GM12878 (cell line): ENCODE measurements around the gene CTSW. TPM values are rescaled to one million over a fixed set of nuclear protein-coding genes. Genes with fewer than 3 reads are reported as not detected.

Experiments used
- EGR1 ChIP-seq, 2 experiments: IDR thresholded peaks; 1 replicate in 1 of 2; 2 replicates in 1 of 2; pipeline ENCODE4 v1.6.1; 2011 to 2012; ENCODE audit warnings: low read depth in 2 of 2, low read length in 2 of 2, borderline replicate concordance in 1 of 2, mild to moderate bottlenecking in 1 of 2, moderate library complexity in 1 of 2
- JUND ChIP-seq: IDR thresholded peaks from 2 replicates; pipeline ENCODE4 v1.6.1; 2012; ENCODE audit warnings: low read depth, mild to moderate bottlenecking, low read length, improper control_type of control experiment, moderate library complexity
- MYC ChIP-seq: IDR thresholded peaks from 2 replicates; pipeline ENCODE4 v1.6.1; 2011; ENCODE audit warnings: mild to moderate bottlenecking, low read length, moderate library complexity, inconsistent platforms; ENCODE audit not compliant: insufficient read depth, insufficient replicate concordance, insufficient read length, severe bottlenecking
- NKRF ChIP-seq: fragments of 450-650 bp; conservative IDR thresholded peaks from 2 replicates; pipeline ENCODE4 v1.6.1; 2017; ENCODE audit warnings: mild to moderate bottlenecking, moderate library complexity
- POLR2A ChIP-seq: IDR thresholded peaks from 2 replicates; pipeline ENCODE4 v1.6.1; 2011; ENCODE audit warnings: low read depth, mild to moderate bottlenecking, low read length
- SKIL ChIP-seq: fragments of 450-650 bp; IDR thresholded peaks from 2 replicates; pipeline ENCODE4 v1.6.1; 2017; ENCODE audit warnings: mild to moderate bottlenecking, low read depth, inconsistent platforms; ENCODE audit not compliant: poor library complexity, severe bottlenecking
- SMAD5 ChIP-seq: IDR thresholded peaks from 2 replicates; pipeline ENCODE4 v1.6.1; 2016; ENCODE audit warnings: antibody characterized with exemption, low read depth
- STAT1 ChIP-seq: fragments of 450-650 bp; conservative IDR thresholded peaks from 2 replicates; pipeline ENCODE4 v1.6.1; 2014; ENCODE audit warnings: antibody characterized with exemption, mild to moderate bottlenecking
- TCF7 ChIP-seq: IDR thresholded peaks from 2 replicates; pipeline ENCODE4 v1.6.1; 2014; ENCODE audit warnings: antibody characterized with exemption, borderline replicate concordance
- ZBTB33 ChIP-seq: fragments of 450-650 bp; IDR thresholded peaks from 2 replicates; pipeline ENCODE4 v1.6.1; 2017; ENCODE audit warnings: mild to moderate bottlenecking
- ZNF274 ChIP-seq: IDR thresholded peaks from one replicate; pipeline ENCODE4 v1.8.0; 2011; ENCODE audit not compliant: insufficient read length, insufficient read depth
- polyA plus RNA-seq, 11 experiments: library from polyadenylated mRNA; depleted of rRNA in 4 of 11; unstranded in 6 of 11; stranded (reverse) in 5 of 11; fragments of >200 nt; fragmentation: Nextera tagmentation in 4 of 11; fragmentation: Illumina TruSeq in 1 of 11; extraction: Ambion mirVana in 4 of 11; extraction: Trizol in 1 of 11; gene quantifications; 1 replicate in 1 of 11; 2 replicates in 10 of 11; pipeline versions ENCODE4 v1.2.1 to v1.2.3, GENCODE V29; 2011 to 2016; ENCODE audit warnings: inconsistent platforms in 2 of 11, missing spikeins in 2 of 11, low read depth in 1 of 11
- total RNA-seq, 4 experiments: library from RNA; depleted of rRNA in 3 of 4; stranded (reverse); fragments of >200 nt in 3 of 4; fragmentation: Illumina TruSeq in 1 of 4; extraction: Trizol in 1 of 4; gene quantifications; 2 replicates each; pipeline versions ENCODE4 v1.2.1 to v1.2.3, GENCODE V29; 2013 to 2021
- TF ChIP-seq, protein P1 (sequence below): IDR thresholded peaks from 2 replicates; pipeline ENCODE4 v1.6.1; 2011; ENCODE audit warnings: borderline replicate concordance, low read depth, mild to moderate bottlenecking, moderate library complexity, low read length; ENCODE audit not compliant: insufficient read depth, poor library complexity, severe bottlenecking
- TF ChIP-seq, protein P2 (sequence below): fragments of 150-350 bp; IDR thresholded peaks from 2 replicates; pipeline ENCODE4 v1.6.1; 2016; ENCODE audit warnings: low read depth, low read length
- TF ChIP-seq, protein P3 (sequence below), 3 experiments: IDR thresholded peaks in 2 of 3; conservative IDR thresholded peaks in 1 of 3; 2 replicates each; pipeline ENCODE4 v1.5.1; 2011; ENCODE audit warnings: low read depth in 3 of 3, low read length in 3 of 3, mild to moderate bottlenecking in 3 of 3, control low read depth in 2 of 3, moderate library complexity in 2 of 3, inconsistent platforms in 1 of 3, mixed read lengths in 1 of 3; ENCODE audit not compliant: control insufficient read depth in 2 of 3, insufficient read depth in 1 of 3; ENCODE audit errors: extremely low read depth in 1 of 3

The CTSW gene
- total and polyA plus RNA-seq, 10 of the 15 experiments (the other 5 are each of a cell fraction or from before 2014, with no cell fraction given): 0.53 to 12.0 (median 1.7) TPM

GRCh38 chr11:65857853-65858680 lies 21.6 kb upstream of the CTSW start, which contains the start of gene CFL1 (continued):
- TF ChIP-seq, protein P1, sequence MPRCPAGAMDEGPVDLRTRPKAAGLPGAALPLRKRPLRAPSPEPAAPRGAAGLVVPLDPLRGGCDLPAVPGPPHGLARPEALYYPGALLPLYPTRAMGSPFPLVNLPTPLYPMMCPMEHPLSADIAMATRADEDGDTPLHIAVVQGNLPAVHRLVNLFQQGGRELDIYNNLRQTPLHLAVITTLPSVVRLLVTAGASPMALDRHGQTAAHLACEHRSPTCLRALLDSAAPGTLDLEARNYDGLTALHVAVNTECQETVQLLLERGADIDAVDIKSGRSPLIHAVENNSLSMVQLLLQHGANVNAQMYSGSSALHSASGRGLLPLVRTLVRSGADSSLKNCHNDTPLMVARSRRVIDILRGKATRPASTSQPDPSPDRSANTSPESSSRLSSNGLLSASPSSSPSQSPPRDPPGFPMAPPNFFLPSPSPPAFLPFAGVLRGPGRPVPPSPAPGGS: no peak
- no peak for TF ChIP-seq MYC
- no peak for TF ChIP-seq ZNF274
- TF ChIP-seq TCF7: no peak
- peak; percentile 88 for TF ChIP-seq NKRF
- TF ChIP-seq, protein P2, sequence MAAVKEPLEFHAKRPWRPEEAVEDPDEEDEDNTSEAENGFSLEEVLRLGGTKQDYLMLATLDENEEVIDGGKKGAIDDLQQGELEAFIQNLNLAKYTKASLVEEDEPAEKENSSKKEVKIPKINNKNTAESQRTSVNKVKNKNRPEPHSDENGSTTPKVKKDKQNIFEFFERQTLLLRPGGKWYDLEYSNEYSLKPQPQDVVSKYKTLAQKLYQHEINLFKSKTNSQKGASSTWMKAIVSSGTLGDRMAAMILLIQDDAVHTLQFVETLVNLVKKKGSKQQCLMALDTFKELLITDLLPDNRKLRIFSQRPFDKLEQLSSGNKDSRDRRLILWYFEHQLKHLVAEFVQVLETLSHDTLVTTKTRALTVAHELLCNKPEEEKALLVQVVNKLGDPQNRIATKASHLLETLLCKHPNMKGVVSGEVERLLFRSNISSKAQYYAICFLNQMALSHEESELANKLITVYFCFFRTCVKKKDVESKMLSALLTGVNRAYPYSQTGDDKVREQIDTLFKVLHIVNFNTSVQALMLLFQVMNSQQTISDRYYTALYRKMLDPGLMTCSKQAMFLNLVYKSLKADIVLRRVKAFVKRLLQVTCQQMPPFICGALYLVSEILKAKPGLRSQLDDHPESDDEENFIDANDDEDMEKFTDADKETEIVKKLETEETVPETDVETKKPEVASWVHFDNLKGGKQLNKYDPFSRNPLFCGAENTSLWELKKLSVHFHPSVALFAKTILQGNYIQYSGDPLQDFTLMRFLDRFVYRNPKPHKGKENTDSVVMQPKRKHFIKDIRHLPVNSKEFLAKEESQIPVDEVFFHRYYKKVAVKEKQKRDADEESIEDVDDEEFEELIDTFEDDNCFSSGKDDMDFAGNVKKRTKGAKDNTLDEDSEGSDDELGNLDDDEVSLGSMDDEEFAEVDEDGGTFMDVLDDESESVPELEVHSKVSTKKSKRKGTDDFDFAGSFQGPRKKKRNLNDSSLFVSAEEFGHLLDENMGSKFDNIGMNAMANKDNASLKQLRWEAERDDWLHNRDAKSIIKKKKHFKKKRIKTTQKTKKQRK: no peak
- TF ChIP-seq ZBTB33: no peak
- peak; percentile 90; the same call in 1 of the 2 replicates for TF ChIP-seq STAT1
- TF ChIP-seq EGR1 (IDR thresholded peaks at IDR 0.05; ENCODE audit: borderline replicate concordance in 1 of 2, low read depth in 2 of 2, low read length in 2 of 2): no peak
- TF ChIP-seq POLR2A: peak; percentile 98
- no peak for TF ChIP-seq SKIL
- TF ChIP-seq JUND: 0 out of 2 replicates have a peak, but pooled peaks have one; percentile 14
- TF ChIP-seq SMAD5: peak; percentile 98
- TF ChIP-seq, protein P3, sequence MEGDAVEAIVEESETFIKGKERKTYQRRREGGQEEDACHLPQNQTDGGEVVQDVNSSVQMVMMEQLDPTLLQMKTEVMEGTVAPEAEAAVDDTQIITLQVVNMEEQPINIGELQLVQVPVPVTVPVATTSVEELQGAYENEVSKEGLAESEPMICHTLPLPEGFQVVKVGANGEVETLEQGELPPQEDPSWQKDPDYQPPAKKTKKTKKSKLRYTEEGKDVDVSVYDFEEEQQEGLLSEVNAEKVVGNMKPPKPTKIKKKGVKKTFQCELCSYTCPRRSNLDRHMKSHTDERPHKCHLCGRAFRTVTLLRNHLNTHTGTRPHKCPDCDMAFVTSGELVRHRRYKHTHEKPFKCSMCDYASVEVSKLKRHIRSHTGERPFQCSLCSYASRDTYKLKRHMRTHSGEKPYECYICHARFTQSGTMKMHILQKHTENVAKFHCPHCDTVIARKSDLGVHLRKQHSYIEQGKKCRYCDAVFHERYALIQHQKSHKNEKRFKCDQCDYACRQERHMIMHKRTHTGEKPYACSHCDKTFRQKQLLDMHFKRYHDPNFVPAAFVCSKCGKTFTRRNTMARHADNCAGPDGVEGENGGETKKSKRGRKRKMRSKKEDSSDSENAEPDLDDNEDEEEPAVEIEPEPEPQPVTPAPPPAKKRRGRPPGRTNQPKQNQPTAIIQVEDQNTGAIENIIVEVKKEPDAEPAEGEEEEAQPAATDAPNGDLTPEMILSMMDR (IDR thresholded peaks at IDR 0.05 in 2 of 3, conservative IDR thresholded peaks at IDR 0.05 in 1 of 3; ENCODE audit: control insufficient read depth in 2 of 3, extremely low read depth in 1 of 3, insufficient read depth in 1 of 3, low read depth in 3 of 3, low read length in 3 of 3): no peak
